Activated naive CD4-positive, alpha-beta T cell treated with anti-CD3 and anti-CD28 coated beads, Interleukin-2, amount 50 U/mL, for 72 hours (primary cell): ENCODE data around the gene KCNJ4. TPM values are rescaled to one million over a fixed set of nuclear protein-coding genes. Genes with fewer than 3 reads are reported as not detected.

ENCODE experiments used
- ATAC-seq, 2 donors: fragments of 150-1000 bp; cut with Tn5 transposase; 2 replicates each; pipeline ENCODE4 v1.10.0; 2021; ENCODE audit warnings: mild to moderate bottlenecking in 2 of 2, moderate library complexity in 2 of 2
- DNase-seq, 2 donors: peaks; one replicate each; pipeline ENCODE4 v3.0.0; 2021 to 2022; ENCODE audit warnings: low spot score in 2 of 2
- H3K27ac Mint-ChIP-seq, 2 donors: one replicate each; pipeline ENCODE4 v1.8.0; 2022; ENCODE audit warnings: mild to moderate bottlenecking in 2 of 2, mixed read lengths in 2 of 2
- H3K36me3 Mint-ChIP-seq, 2 donors: one replicate each; pipeline ENCODE4 v1.8.0; 2022; ENCODE audit warnings: mixed read lengths in 2 of 2
- H3K9me3 Mint-ChIP-seq, 2 donors: one replicate each; pipeline ENCODE4 v1.8.0; 2022; ENCODE audit warnings: mixed read lengths in 2 of 2
- total RNA-seq, 2 donors: library from RNA; stranded (reverse); gene quantifications; one replicate each; pipeline ENCODE4 v1.2.3, GENCODE V29; 2022

The KCNJ4 gene
- total RNA-seq, 2 donors from 2014 or later, result not detected

- Mint-ChIP-seq H3K27ac (no peak overlapping the region), H3K9me3 (no peaks in the 10 kb centered on the region), H3K36me3 (peaks cover 0 to 5% of the 10 kb centered on the region in 2 donors)
- ATAC-seq (peak; percentile 51 to 81), DNase-seq (peak in 1 of 2 donors; percentile 75)
Observed at GRCh38 chr22:38461414-38462081, 6.5 kb upstream of the KCNJ4 start.

GRCh38 chr22:38461057-38461413, 6.0 kb upstream of the KCNJ4 start:
- peaks cover 0 to 5% of the 10 kb centered on the region in 2 donors for H3K36me3 Mint-ChIP-seq
- ATAC-seq (peak; percentile 16 to 42), DNase-seq (no peak)
- no peaks in the 10 kb centered on the region for H3K9me3 Mint-ChIP-seq
- no peak overlapping the region for H3K27ac Mint-ChIP-seq

- Mint-ChIP-seq H3K36me3 (peaks cover 0 to 5% of the 10 kb centered on the region in 2 donors), H3K9me3 (no peaks in the 10 kb centered on the region), H3K27ac (no peak overlapping the region)
- no peak for ATAC-seq
- DNase-seq, result no peak
Observed at GRCh38 chr22:38460426-38460840, 5.4 kb upstream of the KCNJ4 start.

GRCh38 chr22:38456841-38457699, 2.1 kb upstream of the KCNJ4 start:
- no peak overlapping the region for H3K27ac Mint-ChIP-seq
- ATAC-seq (no peak), DNase-seq (no peak)
- H3K36me3 Mint-ChIP-seq, result peaks cover 0 to 5% of the 10 kb centered on the region in 2 donors
- H3K9me3 Mint-ChIP-seq, result no peaks in the 10 kb centered on the region

GRCh38 chr22:38456272-38456835, 1.4 kb upstream of the KCNJ4 start:
- H3K9me3 Mint-ChIP-seq, result no peaks in the 10 kb centered on the region
- no peak overlapping the region for H3K27ac Mint-ChIP-seq
- ATAC-seq (no peak), DNase-seq (no peak)
- peaks cover 0 to 5% of the 10 kb centered on the region in 2 donors for H3K36me3 Mint-ChIP-seq

- Mint-ChIP-seq H3K27ac (no peak overlapping the region), H3K36me3 (peaks cover 0 to 5% of the 10 kb centered on the region in 2 donors), H3K9me3 (no peaks in the 10 kb centered on the region)
- DNase-seq (peak in 1 of 2 donors; percentile 34), ATAC-seq (peak in 1 of 2 donors; percentile 29)
Observed at GRCh38 chr22:38455530-38456271, 702 bp upstream of the KCNJ4 start.

GRCh38 chr22:38454353-38455075, 485 bp downstream of the KCNJ4 start:
- no peak for DNase-seq
- peaks cover 0 to 5% of the 10 kb centered on the region in 2 donors for H3K36me3 Mint-ChIP-seq
- H3K9me3 Mint-ChIP-seq, result no peaks in the 10 kb centered on the region
- ATAC-seq, result peak in 1 of 2 donors; percentile 36
- no peak overlapping the region for H3K27ac Mint-ChIP-seq

- Mint-ChIP-seq H3K9me3 (no peaks in the 10 kb centered on the region), H3K36me3 (peaks cover 0 to 5% of the 10 kb centered on the region in 2 donors), H3K27ac (no peak overlapping the region)
- no peak for ATAC-seq
- DNase-seq, result no peak
Observed at GRCh38 chr22:38453996-38454352, 1.0 kb downstream of the KCNJ4 start.

GRCh38 chr22:38453066-38453672, 1.8 kb downstream of the KCNJ4 start:
- Mint-ChIP-seq H3K9me3 (no peaks in the 10 kb centered on the region), H3K27ac (no peak overlapping the region), H3K36me3 (peaks cover 0 to 5% of the 10 kb centered on the region in 2 donors)
- ATAC-seq, result no peak
- no peak for DNase-seq

- no peaks in the 10 kb centered on the region for H3K9me3 Mint-ChIP-seq
- DNase-seq, result no peak
- no peak overlapping the region for H3K27ac Mint-ChIP-seq
- H3K36me3 Mint-ChIP-seq, result peaks cover 0 to 5% of the 10 kb centered on the region in 2 donors
- no peak for ATAC-seq
Observed at GRCh38 chr22:38452373-38453065, 2.5 kb downstream of the KCNJ4 start.

- no peak for DNase-seq
- no peak for ATAC-seq
- H3K27ac Mint-ChIP-seq, result no peak overlapping the region
- H3K36me3 Mint-ChIP-seq, result peaks cover 0 to under 1% of the 10 kb centered on the region in 2 donors
- H3K9me3 Mint-ChIP-seq, result no peaks in the 10 kb centered on the region
Observed at GRCh38 chr22:38451864-38452263, 3.1 kb downstream of the KCNJ4 start.

GRCh38 chr22:38451404-38451803, 3.6 kb downstream of the KCNJ4 start:
- Mint-ChIP-seq H3K9me3 (no peaks in the 10 kb centered on the region), H3K36me3 (no peaks in the 10 kb centered on the region), H3K27ac (no peak overlapping the region)
- no peak for ATAC-seq
- no peak for DNase-seq

- no peak overlapping the region for H3K27ac Mint-ChIP-seq
- H3K36me3 Mint-ChIP-seq, result no peaks in the 10 kb centered on the region
- H3K9me3 Mint-ChIP-seq, result no peaks in the 10 kb centered on the region
- ATAC-seq (no peak), DNase-seq (no peak)
Observed at GRCh38 chr22:38450234-38450797, 4.7 kb downstream of the KCNJ4 start.

- H3K27ac Mint-ChIP-seq, result no peak overlapping the region
- no peak for ATAC-seq
- no peaks in the 10 kb centered on the region for H3K36me3 Mint-ChIP-seq
Observed at GRCh38 chr22:38449776-38450175, 5.2 kb downstream of the KCNJ4 start.

More at GRCh38 chr22:38449776-38450175, 5.2 kb downstream of the KCNJ4 start:
- no peak for DNase-seq
- no peaks in the 10 kb centered on the region for H3K9me3 Mint-ChIP-seq
